ENCODE data around the gene GNAI3.

DNA sequence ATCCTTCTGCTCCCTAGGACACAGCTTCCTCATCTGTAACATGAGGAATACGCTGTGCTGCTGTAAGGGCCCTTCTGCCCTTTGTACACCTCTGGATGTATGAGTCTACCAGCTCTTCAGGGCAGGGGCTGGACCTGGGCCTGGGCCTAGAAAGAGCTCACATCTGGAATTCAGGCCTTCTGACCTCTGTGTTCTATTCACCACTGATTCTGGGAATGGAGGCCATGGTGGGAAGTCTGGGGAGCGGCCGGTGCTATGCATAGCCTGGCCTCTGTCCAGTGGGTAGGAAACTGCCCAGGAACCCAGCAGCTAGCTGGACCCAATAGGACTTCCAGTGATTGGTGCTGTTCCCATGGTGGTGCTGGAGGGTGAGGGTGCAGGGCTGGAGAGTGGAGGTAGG is 19.7 kb upstream of the GNAI3 start:
- TF ChIP-seq POLR2A (IDR thresholded peaks at IDR 0.05), result no peak
- TF ChIP-seq, protein P1, sequence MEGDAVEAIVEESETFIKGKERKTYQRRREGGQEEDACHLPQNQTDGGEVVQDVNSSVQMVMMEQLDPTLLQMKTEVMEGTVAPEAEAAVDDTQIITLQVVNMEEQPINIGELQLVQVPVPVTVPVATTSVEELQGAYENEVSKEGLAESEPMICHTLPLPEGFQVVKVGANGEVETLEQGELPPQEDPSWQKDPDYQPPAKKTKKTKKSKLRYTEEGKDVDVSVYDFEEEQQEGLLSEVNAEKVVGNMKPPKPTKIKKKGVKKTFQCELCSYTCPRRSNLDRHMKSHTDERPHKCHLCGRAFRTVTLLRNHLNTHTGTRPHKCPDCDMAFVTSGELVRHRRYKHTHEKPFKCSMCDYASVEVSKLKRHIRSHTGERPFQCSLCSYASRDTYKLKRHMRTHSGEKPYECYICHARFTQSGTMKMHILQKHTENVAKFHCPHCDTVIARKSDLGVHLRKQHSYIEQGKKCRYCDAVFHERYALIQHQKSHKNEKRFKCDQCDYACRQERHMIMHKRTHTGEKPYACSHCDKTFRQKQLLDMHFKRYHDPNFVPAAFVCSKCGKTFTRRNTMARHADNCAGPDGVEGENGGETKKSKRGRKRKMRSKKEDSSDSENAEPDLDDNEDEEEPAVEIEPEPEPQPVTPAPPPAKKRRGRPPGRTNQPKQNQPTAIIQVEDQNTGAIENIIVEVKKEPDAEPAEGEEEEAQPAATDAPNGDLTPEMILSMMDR (IDR thresholded peaks at IDR 0.05), result no peak

Data from thyroid gland (tissue), 4 donors.